Measurements from ENCODE around the gene G6PD. TPM values are rescaled to one million over a fixed set of nuclear protein-coding genes. Genes with fewer than 3 reads are reported as not detected.
A peak's percentile ranks its signal among the peaks of the same experiment; 100 is the strongest.
"Not testable (repeated sequence)": the region's sequence is repeated elsewhere in the genome, so short reads cannot be mapped to it uniquely, and the experiment has no call there.

The G6PD gene
- total RNA-seq, 1 donor from 2014 or later: 84.9 TPM

GRCh38 chrX:154540897-154541535, 5.6 kb downstream of the G6PD start:
- TF ChIP-seq CTCF (IDR thresholded peaks at IDR 0.05): no peak
- no peaks in the 10 kb centered on the region for H3K36me3 ChIP-seq
- H3K9me3 ChIP-seq: no peaks in the 10 kb centered on the region
- DNase-seq (peak; percentile 79), ATAC-seq (peak; percentile 66)
- intact Hi-C loops (cut with DNase I): no loop called here
- H3K27me3 ChIP-seq: no peaks in the 10 kb centered on the region
- H3K4me3 ChIP-seq: no peak overlapping the region
- peak overlapping the region; percentile 83 for H3K27ac ChIP-seq
- peaks cover 16% of the 10 kb centered on the region for H3K4me1 ChIP-seq

GRCh38 chrX:154540365-154540764, 6.3 kb downstream of the G6PD start:
- DNase-seq; H3K27me3 ChIP-seq; H3K4me3 ChIP-seq; H3K36me3 ChIP-seq; ATAC-seq; intact Hi-C loops (cut with DNase I); H3K9me3 ChIP-seq: not testable (repeated sequence)
- Histone ChIP-seq H3K4me1 (peaks cover 11% of the 10 kb centered on the region), H3K27ac (peak overlapping the region; percentile 83)

GRCh38 chrX:154539077-154539476, 7.6 kb downstream of the G6PD start:
- no peak for DNase-seq
- Histone ChIP-seq H3K36me3 (peaks cover 7% of the 10 kb centered on the region), H3K9me3 (no peaks in the 10 kb centered on the region), H3K4me3 (no peak overlapping the region), H3K27me3 (no peaks in the 10 kb centered on the region), H3K4me1 (peaks cover 11% of the 10 kb centered on the region), H3K27ac (no peak overlapping the region)
- no peak for ATAC-seq
- intact Hi-C loops (cut with DNase I): no loop called here
- no peak for TF ChIP-seq CTCF (IDR thresholded peaks at IDR 0.05)

GRCh38 chrX:154535892-154536291, 10.8 kb downstream of the G6PD start:
- no peak for DNase-seq
- intact Hi-C loops (cut with DNase I): no loop called here
- Histone ChIP-seq H3K27ac (no peak overlapping the region), H3K4me1 (no peaks in the 10 kb centered on the region), H3K36me3 (peaks cover 7% of the 10 kb centered on the region), H3K27me3 (no peaks in the 10 kb centered on the region), H3K9me3 (no peaks in the 10 kb centered on the region), H3K4me3 (no peak overlapping the region)
- no peak for TF ChIP-seq CTCF (IDR thresholded peaks at IDR 0.05)
- no peak for ATAC-seq

- intact Hi-C loops (cut with DNase I): no loop called here
- TF ChIP-seq CTCF (IDR thresholded peaks at IDR 0.05): peak; percentile 96
- H3K9me3 ChIP-seq: no peaks in the 10 kb centered on the region
- no peaks in the 10 kb centered on the region for H3K4me1 ChIP-seq
- no peak overlapping the region for H3K4me3 ChIP-seq
- DNase-seq (peak; percentile 93), ATAC-seq (peak; percentile 96)
- peaks cover 7% of the 10 kb centered on the region for H3K36me3 ChIP-seq
- H3K27me3 ChIP-seq: no peaks in the 10 kb centered on the region
- H3K27ac ChIP-seq: no peak overlapping the region
These were observed 11.9 kb downstream of the G6PD start for GRCh38 chrX:154534526-154535322.

- ATAC-seq (no peak), DNase-seq (no peak)
- Histone ChIP-seq H3K4me3 (no peak overlapping the region), H3K27me3 (no peaks in the 10 kb centered on the region), H3K36me3 (peaks cover 7% of the 10 kb centered on the region), H3K4me1 (no peaks in the 10 kb centered on the region), H3K27ac (no peak overlapping the region), H3K9me3 (no peaks in the 10 kb centered on the region)
- no peak for TF ChIP-seq CTCF (IDR thresholded peaks at IDR 0.05)
- intact Hi-C loops (cut with DNase I): no loop called here
These were observed 14.0 kb downstream of the G6PD start for GRCh38 chrX:154532690-154533089.
